WTC11 (cell line): ENCODE data around the gene GNAZ. TPM values are rescaled to one million over a fixed set of nuclear protein-coding genes. Genes with fewer than 3 reads are reported as not detected.

Experiments
- ATAC-seq: fragments of 200-7000 bp; cut with Tn5 transposase; 2 replicates; pipeline ENCODE4 v1.10.0; 2021; ENCODE audit warnings: mild to moderate bottlenecking, moderate library complexity
- CTCF ChIA-PET: fragments of 300-600 bp; sonication (Branson Sonifier 250); formaldehyde crosslinking; loops from one replicate; lab custom pipeline; 2021; ENCODE audit warnings: antibody characterized with exemption; lab: Charles Lee
- POLR2A ChIA-PET: fragments of 350-600 bp; sonication (Branson Sonifier 250); formaldehyde crosslinking; loops from one replicate; lab custom pipeline; 2021; ENCODE audit warnings: antibody characterized with exemption; lab: Charles Lee
- DNase-seq: peaks from one replicate; pipeline ENCODE4 v3.0.0; 2021; ENCODE audit warnings: low spot score
- H3K27ac Mint-ChIP-seq: 2 replicates; pipeline ENCODE4 v1.8.0; 2021; ENCODE audit warnings: mixed read lengths
- H3K27me3 Mint-ChIP-seq: 2 replicates; pipeline ENCODE4 v1.8.0; 2021; ENCODE audit warnings: low read depth, mild to moderate bottlenecking, moderate library complexity, mixed read lengths
- H3K36me3 Mint-ChIP-seq: 2 replicates; pipeline ENCODE4 v1.8.0; 2021; ENCODE audit warnings: mixed read lengths
- H3K4me1 Mint-ChIP-seq: 2 replicates; pipeline ENCODE4 v1.8.0; 2022; ENCODE audit warnings: mixed read lengths
- H3K4me3 Mint-ChIP-seq: 2 replicates; pipeline ENCODE4 v1.8.0; 2021; ENCODE audit warnings: mild to moderate bottlenecking, moderate library complexity, mixed read lengths
- H3K9me3 Mint-ChIP-seq: 2 replicates; pipeline ENCODE4 v1.8.0; 2021; ENCODE audit warnings: mixed read lengths
- ELF4 ChIP-seq: sonication (generic); formaldehyde crosslinking; IDR thresholded peaks from 2 replicates; pipeline ENCODE4 v1.8.1; 2022; ENCODE audit warnings: low read depth, mild to moderate bottlenecking, moderate library complexity, missing genetic modification reagents
- ESRRA ChIP-seq: sonication (generic); formaldehyde crosslinking; IDR thresholded peaks from 2 replicates; pipeline ENCODE4 v1.8.1; 2022; ENCODE audit warnings: mild to moderate bottlenecking, missing genetic modification reagents, borderline replicate concordance
- FOXJ3 ChIP-seq: sonication (generic); formaldehyde crosslinking; IDR thresholded peaks from 2 replicates; pipeline ENCODE4 v1.9.0; 2021; ENCODE audit warnings: missing genetic modification reagents, mild to moderate bottlenecking, borderline replicate concordance
- FOXK1 ChIP-seq: sonication (generic); formaldehyde crosslinking; IDR thresholded peaks from 2 replicates; pipeline ENCODE4 v1.8.0; 2022; ENCODE audit warnings: mild to moderate bottlenecking, moderate library complexity, missing genetic modification reagents
- FOXP4 ChIP-seq: sonication (generic); formaldehyde crosslinking; IDR thresholded peaks from 2 replicates; pipeline ENCODE4 v1.8.0; 2022; ENCODE audit warnings: mild to moderate bottlenecking, missing genetic modification reagents
- HMGA2 ChIP-seq: fragments of 250-450 bp; sonication (Bioruptor Pico); IDR thresholded peaks from 2 replicates; pipeline ENCODE4 v1.4.0; 2021; ENCODE audit warnings: mild to moderate bottlenecking, moderate library complexity
- OVOL2 ChIP-seq: fragments of 250-450 bp; sonication (Bioruptor Pico); IDR thresholded peaks from 2 replicates; pipeline ENCODE4 v1.9.0; 2021; ENCODE audit warnings: mild to moderate bottlenecking, borderline replicate concordance
- SP1 ChIP-seq: sonication (generic); formaldehyde crosslinking; conservative IDR thresholded peaks from 2 replicates; pipeline ENCODE4 v1.8.1; 2022; ENCODE audit warnings: missing genetic modification reagents
- ZMAT4 ChIP-seq: fragments of 250-450 bp; sonication (Bioruptor Pico); IDR thresholded peaks from 2 replicates; pipeline ENCODE4 v1.9.0; 2021; ENCODE audit warnings: mild to moderate bottlenecking
- ZNF121 ChIP-seq: sonication (generic); formaldehyde crosslinking; IDR thresholded peaks from 2 replicates; pipeline ENCODE4 v1.8.0; 2023; ENCODE audit warnings: missing genetic modification reagents
- total RNA-seq: library from RNA; stranded (reverse); gene quantifications from 3 replicates; pipeline ENCODE4 v1.2.3, GENCODE V29; 2021
- TF ChIP-seq, protein P1 (sequence below): sonication (generic); formaldehyde crosslinking; IDR thresholded peaks from 2 replicates; pipeline ENCODE4 v1.8.1; 2023; ENCODE audit warnings: mild to moderate bottlenecking, missing genetic modification reagents
- TF ChIP-seq, protein P2 (sequence below): fragments of 250-450 bp; sonication (Bioruptor Pico); IDR thresholded peaks from 2 replicates; pipeline ENCODE4 v1.9.0; 2021; ENCODE audit warnings: moderate library complexity, mild to moderate bottlenecking, inconsistent platforms, borderline replicate concordance
- TF ChIP-seq, protein P3 (sequence below): sonication (generic); formaldehyde crosslinking; IDR thresholded peaks from 2 replicates; pipeline ENCODE4 v1.8.1; 2023; ENCODE audit warnings: mild to moderate bottlenecking, moderate library complexity, missing genetic modification reagents
- TF ChIP-seq, protein P4 (sequence below): sonication (generic); formaldehyde crosslinking; IDR thresholded peaks from 2 replicates; pipeline ENCODE4 v1.8.0; 2022; ENCODE audit warnings: mild to moderate bottlenecking, missing genetic modification reagents

The GNAZ gene
- total RNA-seq, 1 experiment from 2014 or later, result 9.9 TPM

GRCh38 chr22:23142546-23143105 is 72.3 kb downstream of the GNAZ start:
- 0 out of 2 replicates have a peak overlapping the region, but pooled peaks have one; percentile 14 for H3K27ac Mint-ChIP-seq
- DNase-seq (no peak), ATAC-seq (no peak)
- peaks cover 32% of the 10 kb centered on the region for H3K27me3 Mint-ChIP-seq
- H3K4me1 Mint-ChIP-seq, result peaks cover 27% of the 10 kb centered on the region
- ChIA-PET CTCF (interaction anchor here (1.0 to 5.5 kb wide), 7 partner anchors 14 to 183 kb away, joined by 3 to 40 read pairs (median 6); no protein-coding TSS in a partner anchor), POLR2A (no interaction called here)
- TF ChIP-seq ESRRA (CRISPR knock-in tag), result no peak
- TF ChIP-seq, protein P1, sequence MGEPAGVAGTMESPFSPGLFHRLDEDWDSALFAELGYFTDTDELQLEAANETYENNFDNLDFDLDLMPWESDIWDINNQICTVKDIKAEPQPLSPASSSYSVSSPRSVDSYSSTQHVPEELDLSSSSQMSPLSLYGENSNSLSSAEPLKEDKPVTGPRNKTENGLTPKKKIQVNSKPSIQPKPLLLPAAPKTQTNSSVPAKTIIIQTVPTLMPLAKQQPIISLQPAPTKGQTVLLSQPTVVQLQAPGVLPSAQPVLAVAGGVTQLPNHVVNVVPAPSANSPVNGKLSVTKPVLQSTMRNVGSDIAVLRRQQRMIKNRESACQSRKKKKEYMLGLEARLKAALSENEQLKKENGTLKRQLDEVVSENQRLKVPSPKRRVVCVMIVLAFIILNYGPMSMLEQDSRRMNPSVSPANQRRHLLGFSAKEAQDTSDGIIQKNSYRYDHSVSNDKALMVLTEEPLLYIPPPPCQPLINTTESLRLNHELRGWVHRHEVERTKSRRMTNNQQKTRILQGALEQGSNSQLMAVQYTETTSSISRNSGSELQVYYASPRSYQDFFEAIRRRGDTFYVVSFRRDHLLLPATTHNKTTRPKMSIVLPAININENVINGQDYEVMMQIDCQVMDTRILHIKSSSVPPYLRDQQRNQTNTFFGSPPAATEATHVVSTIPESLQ (CRISPR knock-in tag), result no peak
- no peaks in the 10 kb centered on the region for H3K9me3 Mint-ChIP-seq
- H3K36me3 Mint-ChIP-seq, result no peaks in the 10 kb centered on the region
- peak overlapping the region; percentile 54 for H3K4me3 Mint-ChIP-seq

DNA sequence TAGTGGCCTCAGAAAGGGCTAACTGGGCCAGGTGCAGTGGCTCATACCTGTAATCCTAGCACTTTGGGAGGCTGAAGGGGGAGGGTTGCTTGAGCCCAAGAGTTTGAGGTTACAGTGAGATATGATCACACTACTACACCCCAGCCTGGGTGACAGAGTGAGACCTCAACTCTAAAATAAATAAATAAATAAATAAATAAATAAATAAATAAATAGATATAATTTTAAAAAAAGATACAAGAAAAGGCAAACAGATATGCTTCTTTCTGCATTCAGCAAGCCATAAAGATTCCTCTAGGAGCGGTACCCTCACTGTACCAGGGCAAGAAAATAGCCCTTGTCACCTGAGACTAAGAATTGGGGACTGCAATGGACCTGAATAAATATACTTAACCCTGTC is 72.8 kb downstream of the GNAZ start:
- Mint-ChIP-seq H3K9me3 (no peaks in the 10 kb centered on the region), H3K4me1 (peaks cover 25% of the 10 kb centered on the region), H3K27me3 (peaks cover 32% of the 10 kb centered on the region), H3K36me3 (no peaks in the 10 kb centered on the region), H3K27ac (0 out of 2 replicates have a peak overlapping the region, but pooled peaks have one; percentile 14), H3K4me3 (no peak overlapping the region)
- ChIA-PET POLR2A (no interaction called here), CTCF (interaction anchor here (2.7 to 5.5 kb wide), 2 partner anchors 14 to 139 kb away, joined by 24 to 40 read pairs; no protein-coding TSS in a partner anchor)
- ATAC-seq (no peak), DNase-seq (no peak)
- TF ChIP-seq ZNF121 (CRISPR knock-in tag) (no peak), HMGA2 (CRISPR knock-in tag) (peak; percentile 40; the same call in 1 of the 2 replicates), OVOL2 (CRISPR knock-in tag) (no peak), FOXJ3 (CRISPR knock-in tag) (no peak)
- TF ChIP-seq, protein P2, sequence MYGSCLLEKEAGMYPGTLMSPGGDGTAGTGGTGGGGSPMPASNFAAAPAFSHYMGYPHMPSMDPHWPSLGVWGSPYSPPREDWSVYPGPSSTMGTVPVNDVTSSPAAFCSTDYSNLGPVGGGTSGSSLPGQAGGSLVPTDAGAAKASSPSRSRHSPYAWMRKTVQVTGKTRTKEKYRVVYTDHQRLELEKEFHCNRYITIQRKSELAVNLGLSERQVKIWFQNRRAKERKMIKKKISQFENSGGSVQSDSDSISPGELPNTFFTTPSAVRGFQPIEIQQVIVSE, result no peak
- TF ChIP-seq, protein P3, sequence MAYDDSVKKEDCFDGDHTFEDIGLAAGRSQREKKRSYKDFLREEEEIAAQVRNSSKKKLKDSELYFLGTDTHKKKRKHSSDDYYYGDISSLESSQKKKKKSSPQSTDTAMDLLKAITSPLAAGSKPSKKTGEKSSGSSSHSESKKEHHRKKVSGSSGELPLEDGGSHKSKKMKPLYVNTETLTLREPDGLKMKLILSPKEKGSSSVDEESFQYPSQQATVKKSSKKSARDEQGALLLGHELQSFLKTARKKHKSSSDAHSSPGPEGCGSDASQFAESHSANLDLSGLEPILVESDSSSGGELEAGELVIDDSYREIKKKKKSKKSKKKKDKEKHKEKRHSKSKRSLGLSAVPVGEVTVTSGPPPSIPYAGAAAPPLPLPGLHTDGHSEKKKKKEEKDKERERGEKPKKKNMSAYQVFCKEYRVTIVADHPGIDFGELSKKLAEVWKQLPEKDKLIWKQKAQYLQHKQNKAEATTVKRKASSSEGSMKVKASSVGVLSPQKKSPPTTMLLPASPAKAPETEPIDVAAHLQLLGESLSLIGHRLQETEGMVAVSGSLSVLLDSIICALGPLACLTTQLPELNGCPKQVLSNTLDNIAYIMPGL, result no peak

GRCh38 chr22:23144432-23144831 is 74.1 kb downstream of the GNAZ start:
- H3K27me3 Mint-ChIP-seq, result peaks cover 36% of the 10 kb centered on the region
- H3K27ac Mint-ChIP-seq, result no peak overlapping the region
- H3K36me3 Mint-ChIP-seq, result no peaks in the 10 kb centered on the region
- POLR2A ChIA-PET, result interaction anchor here (0.8 to 1.7 kb wide), 2 partner anchors 9 to 12 kb away, joined by 3 to 4 read pairs; no protein-coding TSS in a partner anchor
- H3K9me3 Mint-ChIP-seq, result no peaks in the 10 kb centered on the region
- no peak overlapping the region for H3K4me3 Mint-ChIP-seq
- TF ChIP-seq ZMAT4 (no peak), ZNF121 (CRISPR knock-in tag) (peak; percentile 80)
- DNase-seq, result no peak
- CTCF ChIA-PET, result interaction anchor here (0.6 to 6.0 kb wide), 13 partner anchors 12 to 705 kb away, joined by 3 to 60 read pairs (median 4); no protein-coding TSS in a partner anchor
- peaks cover 30% of the 10 kb centered on the region for H3K4me1 Mint-ChIP-seq
- no peak for ATAC-seq

DNA sequence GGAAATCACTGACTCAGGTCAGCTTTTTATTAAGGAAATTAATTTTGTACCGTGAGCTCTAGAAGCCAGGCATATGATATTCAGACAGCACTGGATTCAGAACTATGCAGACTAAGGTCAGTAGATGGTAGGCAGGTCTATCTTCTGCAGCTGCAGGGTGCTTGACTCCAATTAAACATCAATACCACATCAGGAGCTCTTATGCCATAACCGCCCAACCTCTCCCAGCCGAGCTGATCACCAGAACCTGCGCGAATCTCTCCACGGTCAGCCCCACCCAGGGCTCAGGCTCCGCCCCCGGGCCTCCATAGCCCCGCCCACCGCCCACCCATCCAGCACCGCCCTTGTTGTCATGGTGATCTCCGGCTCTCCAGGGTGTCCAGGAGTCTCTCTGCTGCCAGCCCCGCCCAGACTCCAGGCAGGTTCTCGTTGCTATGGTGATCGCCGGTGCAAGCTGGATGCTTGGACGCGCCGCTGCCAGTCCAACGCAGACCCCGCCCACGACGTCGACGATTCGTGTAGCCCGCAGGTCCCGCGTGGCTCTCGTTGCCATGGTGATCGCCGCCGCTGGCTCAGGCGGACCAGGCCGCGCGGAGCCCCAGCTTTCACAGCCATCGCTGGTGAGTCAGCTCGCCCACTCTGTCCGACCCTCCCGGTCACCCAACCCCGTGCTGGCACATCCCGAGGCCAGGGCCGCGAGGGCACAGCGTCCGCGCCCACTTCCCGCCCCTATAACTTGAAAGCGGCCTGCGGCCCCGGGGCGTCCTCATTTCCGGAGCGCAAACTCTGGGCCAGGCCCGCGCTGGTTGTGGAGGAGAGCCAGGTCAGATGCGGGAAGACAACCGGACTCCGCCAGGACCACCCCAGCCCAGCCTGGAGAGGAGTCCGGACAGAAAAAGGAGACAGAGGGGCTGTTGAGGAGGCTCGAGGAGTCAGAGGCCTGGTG is 74.9 kb downstream of the GNAZ start, which contains the start of gene RAB36:
RAB36 (plus strand) TSS at position 546 of the 946 bp plus-strand sequence. CDS start 1,140 bp downstream, outside the sequence.
- POLR2A ChIA-PET, result interaction anchor here (0.8 to 1.7 kb wide), 2 partner anchors 9 to 11 kb away, joined by 3 to 4 read pairs; no protein-coding TSS in a partner anchor
- peaks cover 36% of the 10 kb centered on the region for H3K27me3 Mint-ChIP-seq
- ATAC-seq (peak; percentile 82), DNase-seq (peak; percentile 100)
- no peaks in the 10 kb centered on the region for H3K36me3 Mint-ChIP-seq
- TF ChIP-seq ELF4 (CRISPR knock-in tag) (no peak), FOXP4 (CRISPR knock-in tag) (no peak), SP1 (CRISPR knock-in tag) (peak; percentile 60; the same call in 1 of the 2 replicates), FOXK1 (CRISPR knock-in tag) (0 out of 2 replicates have a peak, but pooled peaks have one; percentile 39)
- TF ChIP-seq, protein P4, sequence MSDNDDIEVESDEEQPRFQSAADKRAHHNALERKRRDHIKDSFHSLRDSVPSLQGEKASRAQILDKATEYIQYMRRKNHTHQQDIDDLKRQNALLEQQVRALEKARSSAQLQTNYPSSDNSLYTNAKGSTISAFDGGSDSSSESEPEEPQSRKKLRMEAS (CRISPR knock-in tag), result peak; percentile 62; the same call in 1 of the 2 replicates
- no peaks in the 10 kb centered on the region for H3K9me3 Mint-ChIP-seq
- CTCF ChIA-PET, result interaction anchor here (0.8 to 6.0 kb wide), 11 partner anchors 11 to 705 kb away, joined by 3 to 60 read pairs (median 4); no protein-coding TSS in a partner anchor
- H3K27ac Mint-ChIP-seq, result no peak within 1 kb of the TSS
- H3K4me3 Mint-ChIP-seq, result peak within 1 kb of the TSS; percentile 73
- peaks cover 37% of the 10 kb centered on the region for H3K4me1 Mint-ChIP-seq
